ENCODE measurements around the gene GRK4.
"Not testable (repeated sequence)": the region's sequence is repeated elsewhere in the genome, so short reads cannot be mapped to it uniquely, and the experiment has no call there.

Gene GRK4

DNA sequence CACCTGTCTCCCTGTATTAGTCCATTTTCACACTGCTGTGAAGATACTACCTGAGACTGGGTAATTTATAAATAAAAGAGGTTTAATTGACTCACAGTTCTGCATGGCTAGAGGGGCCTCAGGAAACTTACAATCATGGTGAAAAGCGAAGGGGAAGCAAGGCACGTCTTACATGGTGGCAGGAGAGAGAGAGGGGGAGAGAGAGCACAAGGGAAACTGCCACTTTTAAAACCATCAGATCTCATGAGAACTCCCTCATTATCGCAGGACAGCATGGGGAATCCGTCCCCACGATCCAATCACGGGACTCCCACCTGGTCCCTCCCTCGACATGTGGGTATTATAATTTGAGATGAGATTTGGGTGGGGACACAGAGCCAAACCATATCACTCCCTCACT is 20.3 kb downstream of the GRK4 start:
- peaks cover 11% of the 10 kb centered on the region for H3K9me3 ChIP-seq (ENCODE audit: control insufficient read depth, insufficient read depth, low read length)
- not testable (repeated sequence) for H3K36me3 ChIP-seq (ENCODE audit: control insufficient read depth, insufficient read depth, low read length); H3K4me3 ChIP-seq (ENCODE audit: low read depth, low read length); H3K27me3 ChIP-seq (ENCODE audit: control insufficient read depth, insufficient read depth, low read length); H3K4me1 ChIP-seq (ENCODE audit: control insufficient read depth, insufficient read depth, low read length); H3K9ac ChIP-seq (ENCODE audit: low read depth, low read length)

DNA sequence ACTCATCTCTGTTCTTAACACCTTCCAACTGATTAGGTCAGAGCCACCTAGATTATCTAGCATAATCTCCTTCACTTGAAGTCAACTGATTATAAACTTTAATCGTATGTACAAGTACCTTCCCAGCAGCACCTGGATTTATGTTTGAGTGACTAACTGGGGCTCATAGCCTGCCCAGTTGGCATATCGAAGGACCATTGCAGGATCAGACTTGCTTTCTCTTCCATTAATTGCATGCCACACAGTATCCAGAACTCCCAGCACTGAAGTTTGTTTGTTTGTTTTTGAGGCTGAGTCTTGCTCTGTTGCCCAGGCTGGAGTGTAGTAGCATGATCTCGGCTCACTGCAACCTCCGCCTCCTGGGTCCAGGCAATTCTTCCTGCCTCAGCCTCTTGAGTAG is 27.9 kb downstream of the GRK4 start:
- H3K9me3 ChIP-seq (ENCODE audit: control insufficient read depth, insufficient read depth, low read length) = no peaks in the 10 kb centered on the region

DNA sequence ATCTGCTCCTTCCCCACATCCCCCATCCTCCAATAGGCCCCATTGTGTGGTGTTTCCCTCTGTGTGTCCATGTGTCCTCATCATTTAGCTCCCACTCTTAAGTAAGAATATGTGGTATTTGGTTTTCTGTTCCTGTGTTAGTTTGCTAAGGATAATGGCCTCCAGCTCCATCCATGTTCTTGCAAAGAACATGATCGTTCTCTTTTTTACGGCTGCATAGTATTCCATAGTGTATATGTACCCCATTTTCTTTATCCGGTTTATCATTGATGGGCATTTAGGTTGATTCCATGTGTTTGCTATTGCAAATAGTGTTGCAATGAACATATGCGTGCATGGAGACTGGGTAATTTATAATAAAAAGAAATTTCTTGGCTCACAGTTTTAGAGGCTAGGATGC is 31.5 kb downstream of the GRK4 start:
- Histone ChIP-seq H3K9me3 (ENCODE audit: control insufficient read depth, insufficient read depth, low read length) (no peaks in the 10 kb centered on the region), H3K27me3 (ENCODE audit: control insufficient read depth, insufficient read depth, low read length) (no peaks in the 10 kb centered on the region), H3K36me3 (ENCODE audit: control insufficient read depth, insufficient read depth, low read length) (no peaks in the 10 kb centered on the region), H3K4me3 (ENCODE audit: low read depth, low read length) (no peak overlapping the region), H3K9ac (ENCODE audit: low read depth, low read length) (no peak overlapping the region), H3K4me1 (ENCODE audit: control insufficient read depth, insufficient read depth, low read length) (no peaks in the 10 kb centered on the region)

More for the DNA sequence above, 27.9 kb downstream of the GRK4 start:
- H3K27me3 ChIP-seq (ENCODE audit: control insufficient read depth, insufficient read depth, low read length) = no peaks in the 10 kb centered on the region
- no peak overlapping the region for H3K4me3 ChIP-seq (ENCODE audit: low read depth, low read length)
- no peaks in the 10 kb centered on the region for H3K4me1 ChIP-seq (ENCODE audit: control insufficient read depth, insufficient read depth, low read length)
- H3K36me3 ChIP-seq (ENCODE audit: control insufficient read depth, insufficient read depth, low read length) = no peaks in the 10 kb centered on the region
- H3K9ac ChIP-seq (ENCODE audit: low read depth, low read length) = no peak overlapping the region

DNA sequence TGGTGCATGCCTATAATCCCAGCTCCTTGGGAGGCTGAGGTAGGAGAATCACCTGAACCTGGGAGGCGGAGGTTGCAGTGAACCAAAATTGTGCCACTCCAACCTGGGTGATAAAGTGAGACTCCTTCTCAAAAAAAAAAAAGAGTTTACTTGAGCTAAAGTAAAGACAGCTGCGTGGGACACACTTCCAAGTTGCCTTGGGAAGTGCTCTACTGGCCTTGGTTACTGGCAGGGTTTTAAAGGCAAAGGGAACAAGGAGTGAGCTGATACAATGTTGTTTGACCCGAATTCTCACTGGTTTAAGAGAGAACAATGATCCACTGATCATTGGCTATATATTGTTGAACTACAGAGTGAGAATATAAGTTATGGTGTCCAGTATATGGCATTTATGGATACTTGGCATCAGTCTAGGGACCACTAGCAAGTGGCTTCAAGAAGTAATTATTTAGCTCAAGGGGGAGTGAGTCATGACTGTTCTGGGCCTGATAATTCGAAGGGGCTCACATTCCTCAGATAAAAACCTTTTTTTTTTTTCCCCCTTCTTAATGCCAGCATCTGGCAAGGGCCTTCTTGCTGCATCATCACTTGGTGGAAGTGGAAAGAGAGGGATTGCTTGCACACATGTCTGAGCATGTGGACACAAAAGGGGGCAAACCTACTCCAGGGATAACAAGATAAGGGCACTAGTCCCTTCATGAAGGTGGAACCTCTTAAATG is 32.3 kb downstream of the GRK4 start:
- no peak overlapping the region for H3K9ac ChIP-seq (ENCODE audit: low read depth, low read length)
- H3K9me3 ChIP-seq (ENCODE audit: control insufficient read depth, insufficient read depth, low read length) = no peaks in the 10 kb centered on the region
- H3K4me1 ChIP-seq (ENCODE audit: control insufficient read depth, insufficient read depth, low read length) = no peaks in the 10 kb centered on the region
- no peaks in the 10 kb centered on the region for H3K27me3 ChIP-seq (ENCODE audit: control insufficient read depth, insufficient read depth, low read length)
- H3K4me3 ChIP-seq (ENCODE audit: low read depth, low read length) = no peak overlapping the region
- no peaks in the 10 kb centered on the region for H3K36me3 ChIP-seq (ENCODE audit: control insufficient read depth, insufficient read depth, low read length)

DNA sequence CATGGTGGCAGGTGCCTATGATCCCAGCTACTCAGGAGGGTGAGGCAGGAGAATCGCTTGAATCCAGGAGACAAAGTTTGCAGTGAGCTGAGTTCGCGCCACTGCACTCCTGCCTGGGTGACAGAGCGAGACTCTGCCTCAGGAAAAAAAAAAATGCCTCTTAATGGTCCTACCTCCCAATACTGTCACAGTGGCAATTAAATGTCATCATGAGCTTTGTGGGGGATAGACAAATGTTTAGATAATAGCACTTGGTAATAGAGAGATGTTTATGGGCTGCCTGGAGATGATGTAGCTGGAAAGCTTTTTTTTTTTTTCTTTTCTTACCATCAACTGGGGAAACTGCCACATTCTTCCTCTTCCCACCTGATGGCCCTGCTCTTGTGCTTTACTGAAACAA is 33.0 kb downstream of the GRK4 start:
- Histone ChIP-seq H3K36me3 (ENCODE audit: control insufficient read depth, insufficient read depth, low read length) (no peaks in the 10 kb centered on the region), H3K27me3 (ENCODE audit: control insufficient read depth, insufficient read depth, low read length) (no peaks in the 10 kb centered on the region), H3K4me1 (ENCODE audit: control insufficient read depth, insufficient read depth, low read length) (no peaks in the 10 kb centered on the region), H3K4me3 (ENCODE audit: low read depth, low read length) (no peak overlapping the region), H3K9me3 (ENCODE audit: control insufficient read depth, insufficient read depth, low read length) (no peaks in the 10 kb centered on the region), H3K9ac (ENCODE audit: low read depth, low read length) (no peak overlapping the region)

DNA sequence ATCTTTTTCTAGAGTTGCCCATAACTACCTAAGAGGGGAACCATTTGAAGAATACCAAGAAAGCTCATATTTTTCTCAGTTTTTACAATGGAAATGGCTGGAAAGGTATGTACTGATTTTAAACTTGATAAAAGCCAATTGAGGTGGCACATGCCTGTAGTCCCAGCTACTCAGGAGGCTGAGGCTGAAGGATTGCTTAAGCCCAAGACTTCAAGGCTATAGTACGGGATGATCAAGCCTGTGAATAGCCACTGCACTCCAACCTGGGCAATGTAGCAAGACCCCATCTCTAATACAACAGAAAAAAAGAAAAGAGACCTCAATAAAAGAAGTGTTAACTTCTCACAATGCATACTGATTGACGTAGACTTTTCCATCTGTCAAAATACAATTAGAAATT is 44.4 kb downstream of the GRK4 start:
- Histone ChIP-seq H3K27me3 (ENCODE audit: control insufficient read depth, insufficient read depth, low read length) (no peaks in the 10 kb centered on the region), H3K9ac (ENCODE audit: low read depth, low read length) (no peak overlapping the region), H3K4me3 (ENCODE audit: low read depth, low read length) (no peak overlapping the region), H3K36me3 (ENCODE audit: control insufficient read depth, insufficient read depth, low read length) (no peaks in the 10 kb centered on the region), H3K9me3 (ENCODE audit: control insufficient read depth, insufficient read depth, low read length) (no peaks in the 10 kb centered on the region), H3K4me1 (ENCODE audit: control insufficient read depth, insufficient read depth, low read length) (no peaks in the 10 kb centered on the region)

DNA sequence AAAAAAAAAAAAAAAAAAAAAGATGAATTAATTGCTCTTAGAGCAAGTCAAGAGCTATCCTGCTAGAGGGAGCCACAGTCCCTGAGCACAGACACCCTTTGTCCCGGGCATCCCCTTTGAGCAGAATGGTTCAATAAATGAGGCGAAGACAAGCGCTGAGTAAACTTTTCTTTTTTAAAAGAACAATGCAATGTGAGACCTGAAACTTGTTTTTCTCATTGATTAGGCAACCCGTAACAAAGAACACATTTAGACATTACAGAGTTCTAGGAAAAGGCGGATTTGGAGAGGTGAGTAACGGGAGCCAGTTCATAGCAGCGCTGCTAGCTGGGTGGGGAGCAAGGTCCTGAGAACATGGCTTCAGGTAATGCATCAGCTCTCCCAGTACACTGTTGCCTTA is 46.1 kb downstream of the GRK4 start:
- no peaks in the 10 kb centered on the region for H3K27me3 ChIP-seq (ENCODE audit: control insufficient read depth, insufficient read depth, low read length)

DNA sequence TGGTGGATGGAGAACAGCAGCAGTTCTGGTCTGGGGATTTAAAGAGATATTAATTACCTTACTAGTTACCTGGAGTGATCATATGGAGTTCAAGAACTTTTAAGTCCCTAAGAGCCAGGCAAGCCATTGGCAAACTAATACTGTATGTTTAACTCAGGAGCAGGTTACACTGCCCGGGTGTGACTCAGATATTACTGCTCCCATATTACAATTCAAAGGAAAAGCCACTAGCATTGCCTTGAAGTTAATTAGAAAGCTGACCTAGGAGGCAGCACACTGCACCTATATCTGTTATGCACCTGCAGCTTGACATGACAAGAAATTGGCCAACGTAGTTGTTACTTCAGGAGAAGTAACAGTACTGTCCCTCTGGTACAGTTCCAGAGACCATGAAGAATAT is 47.2 kb downstream of the GRK4 start:
- no peaks in the 10 kb centered on the region for H3K27me3 ChIP-seq (ENCODE audit: control insufficient read depth, insufficient read depth, low read length)
- H3K36me3 ChIP-seq (ENCODE audit: control insufficient read depth, insufficient read depth, low read length) = no peaks in the 10 kb centered on the region
- no peak overlapping the region for H3K9ac ChIP-seq (ENCODE audit: low read depth, low read length)
- H3K4me3 ChIP-seq (ENCODE audit: low read depth, low read length) = no peak overlapping the region
- no peaks in the 10 kb centered on the region for H3K9me3 ChIP-seq (ENCODE audit: control insufficient read depth, insufficient read depth, low read length)
- no peaks in the 10 kb centered on the region for H3K4me1 ChIP-seq (ENCODE audit: control insufficient read depth, insufficient read depth, low read length)

More for the DNA sequence above, 46.1 kb downstream of the GRK4 start:
- H3K4me1 ChIP-seq (ENCODE audit: control insufficient read depth, insufficient read depth, low read length) = no peaks in the 10 kb centered on the region
- no peak overlapping the region for H3K9ac ChIP-seq (ENCODE audit: low read depth, low read length)
- H3K4me3 ChIP-seq (ENCODE audit: low read depth, low read length) = no peak overlapping the region
- H3K9me3 ChIP-seq (ENCODE audit: control insufficient read depth, insufficient read depth, low read length) = no peaks in the 10 kb centered on the region
- no peaks in the 10 kb centered on the region for H3K36me3 ChIP-seq (ENCODE audit: control insufficient read depth, insufficient read depth, low read length)

DNA sequence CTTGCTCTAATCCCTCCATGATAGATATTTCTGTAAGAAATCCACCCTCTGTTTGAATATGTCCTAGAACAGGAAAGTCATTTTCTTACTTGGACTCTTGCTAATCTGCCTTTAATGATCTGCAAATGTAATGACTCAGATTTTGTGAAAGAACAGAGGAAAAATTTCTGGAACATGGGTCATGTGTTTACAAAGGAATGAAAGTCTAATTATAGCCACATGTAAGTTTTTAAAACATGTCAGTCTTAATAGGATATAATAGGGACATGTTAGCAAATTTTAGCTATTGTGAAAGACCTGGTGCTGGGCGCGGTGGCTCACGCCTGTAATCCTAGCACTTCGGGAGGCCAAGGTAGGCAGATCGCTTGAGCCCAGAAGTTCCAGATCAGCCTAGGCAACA is 47.6 kb downstream of the GRK4 start:
- no peaks in the 10 kb centered on the region for H3K27me3 ChIP-seq (ENCODE audit: control insufficient read depth, insufficient read depth, low read length)
- H3K4me1 ChIP-seq (ENCODE audit: control insufficient read depth, insufficient read depth, low read length) = no peaks in the 10 kb centered on the region
- H3K36me3 ChIP-seq (ENCODE audit: control insufficient read depth, insufficient read depth, low read length) = no peaks in the 10 kb centered on the region
- no peaks in the 10 kb centered on the region for H3K9me3 ChIP-seq (ENCODE audit: control insufficient read depth, insufficient read depth, low read length)
- H3K4me3 ChIP-seq (ENCODE audit: low read depth, low read length) = no peak overlapping the region
- no peak overlapping the region for H3K9ac ChIP-seq (ENCODE audit: low read depth, low read length)

DNA sequence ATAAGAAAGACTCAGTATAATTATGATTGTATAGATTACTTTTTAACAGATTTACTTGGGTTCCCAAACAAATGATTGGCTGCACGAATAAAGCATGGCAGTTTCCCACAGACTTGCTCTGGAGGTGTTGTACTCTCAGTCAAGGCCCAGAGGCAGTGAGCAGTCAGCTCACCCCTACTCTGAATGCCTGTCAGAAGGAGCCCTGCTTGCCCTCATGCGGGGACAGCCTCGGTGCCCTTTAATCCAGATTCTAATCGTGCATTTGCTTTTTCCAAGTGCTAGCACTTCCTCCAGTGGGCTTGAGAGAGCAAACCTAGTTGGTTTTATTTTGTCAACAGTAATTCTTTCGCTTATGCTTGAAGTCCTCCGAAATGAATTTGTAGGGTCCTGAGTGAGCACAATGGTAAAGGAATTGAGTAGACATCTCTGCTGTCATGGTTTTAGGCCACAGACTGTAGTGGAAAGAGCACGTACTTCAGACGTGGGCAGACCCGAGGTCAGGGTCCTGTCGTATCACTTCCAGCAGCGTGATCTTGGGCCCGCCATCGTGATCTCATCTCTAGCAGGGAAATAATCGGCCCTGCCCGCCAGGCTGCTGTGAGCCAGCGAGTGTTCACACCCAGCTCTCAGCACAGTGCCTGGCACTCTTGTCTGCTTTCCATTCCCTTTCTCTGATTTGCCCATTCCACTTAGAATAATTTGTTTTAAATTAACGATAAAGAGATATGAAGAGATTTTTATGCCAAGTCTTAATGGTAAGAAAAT is 48.3 kb downstream of the GRK4 start:
- H3K36me3 ChIP-seq (ENCODE audit: control insufficient read depth, insufficient read depth, low read length) = no peaks in the 10 kb centered on the region
- no peak overlapping the region for H3K4me3 ChIP-seq (ENCODE audit: low read depth, low read length)
- no peaks in the 10 kb centered on the region for H3K9me3 ChIP-seq (ENCODE audit: control insufficient read depth, insufficient read depth, low read length)
- no peaks in the 10 kb centered on the region for H3K27me3 ChIP-seq (ENCODE audit: control insufficient read depth, insufficient read depth, low read length)
- H3K9ac ChIP-seq (ENCODE audit: low read depth, low read length) = no peak overlapping the region
- no peaks in the 10 kb centered on the region for H3K4me1 ChIP-seq (ENCODE audit: control insufficient read depth, insufficient read depth, low read length)

DNA sequence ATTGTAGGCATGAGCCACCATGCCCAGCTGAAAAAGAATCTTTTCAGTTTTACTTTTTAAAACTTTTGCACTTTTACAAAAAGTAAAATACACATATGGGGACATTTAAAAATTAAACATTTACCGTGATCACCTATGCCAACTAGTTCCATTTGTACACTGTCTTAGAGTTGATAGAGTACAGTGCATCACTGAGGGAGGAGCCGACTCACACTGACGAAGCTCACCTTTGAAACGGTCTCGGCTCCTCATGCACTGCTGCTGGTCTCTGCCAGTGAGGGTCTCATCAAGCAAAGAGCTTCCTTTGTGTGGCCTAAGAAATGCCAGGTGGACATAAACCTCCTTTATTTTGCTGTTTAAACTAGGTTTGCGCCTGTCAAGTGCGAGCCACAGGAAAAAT is 50.0 kb downstream of the GRK4 start:
- Histone ChIP-seq H3K36me3 (ENCODE audit: control insufficient read depth, insufficient read depth, low read length) (no peaks in the 10 kb centered on the region), H3K4me3 (ENCODE audit: low read depth, low read length) (no peak overlapping the region), H3K4me1 (ENCODE audit: control insufficient read depth, insufficient read depth, low read length) (no peaks in the 10 kb centered on the region), H3K9ac (ENCODE audit: low read depth, low read length) (no peak overlapping the region), H3K9me3 (ENCODE audit: control insufficient read depth, insufficient read depth, low read length) (no peaks in the 10 kb centered on the region), H3K27me3 (ENCODE audit: control insufficient read depth, insufficient read depth, low read length) (no peaks in the 10 kb centered on the region)

DNA sequence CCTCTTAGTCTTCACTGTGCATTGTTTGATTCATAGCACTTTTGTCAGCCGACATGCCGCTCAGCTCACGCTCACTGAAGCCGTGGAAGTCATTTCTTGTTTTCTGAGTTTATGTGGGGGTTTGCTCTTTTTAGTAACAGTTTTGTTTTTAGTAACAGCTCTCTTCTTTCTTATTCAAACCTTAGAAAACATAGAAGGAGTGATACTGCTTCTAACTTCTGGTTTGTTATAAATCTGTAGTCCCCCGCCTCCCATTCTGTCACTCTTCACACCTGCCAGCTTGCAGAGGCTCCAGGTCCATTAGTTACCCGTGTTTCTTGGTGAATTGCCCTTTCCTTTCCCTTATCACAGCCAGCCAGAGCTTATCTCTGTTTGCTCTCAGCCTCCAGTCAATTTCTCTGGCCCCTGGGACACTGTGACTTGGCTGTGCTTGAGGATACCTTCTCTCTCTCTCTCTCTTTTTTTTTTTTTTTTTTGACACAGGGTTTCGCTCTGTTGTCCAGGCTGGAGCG is 50.5 kb downstream of the GRK4 start:
- Histone ChIP-seq H3K36me3 (ENCODE audit: control insufficient read depth, insufficient read depth, low read length) (no peaks in the 10 kb centered on the region), H3K4me3 (ENCODE audit: low read depth, low read length) (no peak overlapping the region), H3K9me3 (ENCODE audit: control insufficient read depth, insufficient read depth, low read length) (no peaks in the 10 kb centered on the region), H3K27me3 (ENCODE audit: control insufficient read depth, insufficient read depth, low read length) (no peaks in the 10 kb centered on the region), H3K9ac (ENCODE audit: low read depth, low read length) (no peak overlapping the region), H3K4me1 (ENCODE audit: control insufficient read depth, insufficient read depth, low read length) (no peaks in the 10 kb centered on the region)
